Astrocyte (in vitro differentiated cells and primary cell): ENCODE measurements around the gene LRRC4C. TPM values are rescaled to one million over a fixed set of nuclear protein-coding genes. Genes with fewer than 3 reads are reported as not detected.
A peak's percentile ranks its signal among the peaks of the same experiment; 100 is the strongest.

Source experiments
- DNase-seq: peaks from one replicate; pipeline ENCODE4 v3.0.0-alpha.2; 2010; ENCODE audit warnings: low read depth
- FAIRE-seq: peaks from 2 replicates; lab custom pipeline; 2011; peaks lifted over from hg19 to GRCh38; lab: Jason Lieb, UNC
- H2AFZ ChIP-seq: 2 replicates; pipeline ENCODE4 v1.6.0; 2012; ENCODE audit warnings: low read depth, low read length, inconsistent platforms
- H3K27ac ChIP-seq: 2 replicates; pipeline ENCODE4 v1.5.1; 2011; ENCODE audit warnings: low read depth, low read length, inconsistent platforms
- H3K27me3 ChIP-seq: 2 replicates; pipeline ENCODE4 v1.6.0; 2011; ENCODE audit warnings: low read length, inconsistent platforms; ENCODE audit not compliant: insufficient read depth
- H3K36me3 ChIP-seq: 2 replicates; pipeline ENCODE4 v1.5.1; 2011; ENCODE audit warnings: low read length, inconsistent platforms; ENCODE audit not compliant: insufficient read depth
- H3K4me1 ChIP-seq: 2 replicates; pipeline ENCODE4 v1.5.1; 2011; ENCODE audit warnings: low read length, inconsistent platforms; ENCODE audit not compliant: insufficient read depth
- H3K4me2 ChIP-seq: 2 replicates; pipeline ENCODE4 v1.6.0; 2012; ENCODE audit warnings: low read length, inconsistent platforms
- H3K4me3 ChIP-seq: 2 replicates; pipeline ENCODE4 v1.5.1; 2011; ENCODE audit warnings: low read depth, mild to moderate bottlenecking, low read length, inconsistent platforms; ENCODE audit not compliant: insufficient read depth
- H3K79me2 ChIP-seq: 2 replicates; pipeline ENCODE4 v1.6.0; 2012; ENCODE audit warnings: mild to moderate bottlenecking, low read length, inconsistent platforms; ENCODE audit not compliant: insufficient read depth
- H3K9ac ChIP-seq: 2 replicates; pipeline ENCODE4 v1.6.0; 2012; ENCODE audit warnings: mild to moderate bottlenecking, low read length, inconsistent platforms
- H3K9me3 ChIP-seq: 2 replicates; pipeline ENCODE4 v1.5.1; 2012; ENCODE audit warnings: low read depth, mild to moderate bottlenecking, low read length, inconsistent platforms; ENCODE audit not compliant: insufficient read depth
- H4K20me1 ChIP-seq: 2 replicates; pipeline ENCODE4 v1.6.0; 2012; ENCODE audit warnings: low read length, inconsistent platforms; ENCODE audit not compliant: insufficient read depth
- H3K27ac Mint-ChIP-seq: one replicate; pipeline ENCODE4 v1.8.0; 2021; ENCODE audit warnings: mild to moderate bottlenecking, mixed read lengths; ENCODE audit not compliant: unreplicated experiment
- H3K27me3 Mint-ChIP-seq: one replicate; pipeline ENCODE4 v1.8.0; 2021; ENCODE audit warnings: low read depth, mixed read lengths; ENCODE audit not compliant: unreplicated experiment
- H3K36me3 Mint-ChIP-seq: one replicate; pipeline ENCODE4 v1.8.0; 2021; ENCODE audit warnings: low read depth, mixed read lengths; ENCODE audit not compliant: unreplicated experiment
- H3K4me1 Mint-ChIP-seq: one replicate; pipeline ENCODE4 v1.8.0; 2021; ENCODE audit warnings: low read depth, mixed read lengths; ENCODE audit not compliant: unreplicated experiment
- H3K4me3 Mint-ChIP-seq: one replicate; pipeline ENCODE4 v1.8.0; 2021; ENCODE audit warnings: mild to moderate bottlenecking, moderate library complexity, mixed read lengths; ENCODE audit not compliant: unreplicated experiment
- H3K9me3 Mint-ChIP-seq: one replicate; pipeline ENCODE4 v1.8.0; 2021; ENCODE audit warnings: mild to moderate bottlenecking, mixed read lengths; ENCODE audit not compliant: unreplicated experiment
- CTCF ChIP-seq: IDR thresholded peaks from 2 replicates; pipeline ENCODE4 v1.5.1; 2011; ENCODE audit warnings: low read depth, mild to moderate bottlenecking, inconsistent platforms, low read length, moderate library complexity; ENCODE audit not compliant: insufficient read depth
- EZH2 ChIP-seq: IDR thresholded peaks from 2 replicates; pipeline ENCODE4 v1.6.1; 2012; ENCODE audit warnings: mild to moderate bottlenecking, low read length, inconsistent platforms; ENCODE audit not compliant: insufficient read depth
- total RNA-seq: library from RNA; stranded (reverse); gene quantifications from 2 replicates; pipeline ENCODE4 v1.2.1, GENCODE V29; 2021

Gene LRRC4C
- total RNA-seq, 1 donor from 2014 or later = 9.0 TPM

DNA sequence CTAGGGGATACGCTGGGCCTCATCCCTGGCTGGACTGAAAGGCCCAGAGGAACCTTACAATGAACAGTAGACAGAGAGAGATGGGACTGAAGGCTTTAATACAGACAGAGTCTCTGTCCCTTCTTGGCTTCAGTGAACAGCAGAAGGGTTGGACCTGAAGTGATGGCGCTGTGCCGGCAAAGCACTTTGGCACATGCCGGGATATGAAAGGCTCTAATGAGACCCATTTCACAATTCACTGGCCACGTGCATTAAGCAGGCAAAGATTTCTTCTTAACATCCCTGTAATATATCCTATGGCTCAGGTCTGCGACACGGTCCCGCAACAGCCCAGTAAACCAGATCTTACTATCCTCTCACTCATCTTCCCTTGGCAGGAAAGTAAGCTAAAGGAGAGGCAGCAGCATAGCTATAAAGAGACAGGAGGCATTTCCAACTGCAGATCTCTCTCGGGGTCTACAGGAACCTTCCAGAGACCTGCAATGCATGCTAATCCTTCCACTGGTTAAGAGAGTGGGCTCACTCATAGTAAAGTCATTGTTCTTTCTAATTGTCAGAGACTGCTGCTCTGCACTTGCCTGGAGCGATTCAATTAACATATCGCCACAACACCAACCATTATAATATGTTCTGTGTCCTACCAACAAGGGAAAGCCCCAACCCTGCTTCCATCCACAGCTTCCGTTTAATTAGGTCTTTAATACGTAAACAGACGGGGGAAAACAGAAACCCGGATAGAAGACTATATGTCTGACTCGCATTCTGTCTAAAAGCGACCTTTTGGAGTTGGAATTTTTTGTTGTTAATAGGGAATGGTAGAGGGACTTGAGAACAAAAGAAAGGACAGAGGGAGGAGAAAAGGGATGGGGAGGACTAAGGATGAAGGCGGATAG lies 1179.0 kb downstream of the LRRC4C start:
- Histone ChIP-seq H3K27me3 (no peaks in the 10 kb centered on the region), H3K9me3 (no peaks in the 10 kb centered on the region), H3K4me3 (peak overlapping the region; percentile 23), H3K36me3 (no peaks in the 10 kb centered on the region), H4K20me1 (no peaks in the 10 kb centered on the region), H3K9ac (peak overlapping the region; percentile 59), H3K4me1 (no peaks in the 10 kb centered on the region), H3K27ac (no peak overlapping the region), H3K4me2 (peak overlapping the region; percentile 69), H3K79me2 (no peaks in the 10 kb centered on the region), H2AFZ (peak overlapping the region; percentile 42)
- peaks cover 10% of the 10 kb centered on the region for H3K4me1 Mint-ChIP-seq
- H3K36me3 Mint-ChIP-seq = no peaks in the 10 kb centered on the region
- H3K27ac Mint-ChIP-seq = peak overlapping the region; percentile 70
- no peak for FAIRE-seq
- DNase-seq = no peak
- H3K9me3 Mint-ChIP-seq = no peaks in the 10 kb centered on the region
- H3K4me3 Mint-ChIP-seq = no peak overlapping the region
- H3K27me3 Mint-ChIP-seq = no peaks in the 10 kb centered on the region
- no peak for TF ChIP-seq EZH2
- no peak for TF ChIP-seq CTCF

- H3K27ac ChIP-seq = no peak overlapping the region
- FAIRE-seq (no peak), DNase-seq (no peak)
- TF ChIP-seq CTCF (no peak), EZH2 (no peak)
- H3K4me3 ChIP-seq = no peak overlapping the region
- Mint-ChIP-seq H3K4me3 (no peak overlapping the region), H3K27me3 (no peaks in the 10 kb centered on the region), H3K9me3 (no peaks in the 10 kb centered on the region), H3K4me1 (peaks cover 29% of the 10 kb centered on the region), H3K27ac (no peak overlapping the region), H3K36me3 (no peaks in the 10 kb centered on the region)
- H3K36me3 ChIP-seq = no peaks in the 10 kb centered on the region
- H3K27me3 ChIP-seq = no peaks in the 10 kb centered on the region
- H3K9ac ChIP-seq = no peak overlapping the region
- no peaks in the 10 kb centered on the region for H3K79me2 ChIP-seq
- H4K20me1 ChIP-seq = no peaks in the 10 kb centered on the region
- no peaks in the 10 kb centered on the region for H3K9me3 ChIP-seq
- H3K4me2 ChIP-seq = no peak overlapping the region
- H3K4me1 ChIP-seq = peaks cover 17% of the 10 kb centered on the region
- H2AFZ ChIP-seq = no peak overlapping the region
Observed at GRCh38 chr11:40276960-40277359, 1182.5 kb downstream of the LRRC4C start.

GRCh38 chr11:40274017-40274416 lies 1185.4 kb downstream of the LRRC4C start:
- no peak overlapping the region for H2AFZ ChIP-seq
- H3K27ac Mint-ChIP-seq = peak overlapping the region; percentile 50
- peaks cover 17% of the 10 kb centered on the region for H3K4me1 ChIP-seq
- no peaks in the 10 kb centered on the region for H4K20me1 ChIP-seq
- FAIRE-seq (no peak), DNase-seq (peak; percentile 97)
- H3K9me3 Mint-ChIP-seq = no peaks in the 10 kb centered on the region
- H3K9me3 ChIP-seq = no peaks in the 10 kb centered on the region
- H3K27me3 Mint-ChIP-seq = no peaks in the 10 kb centered on the region
- no peaks in the 10 kb centered on the region for H3K27me3 ChIP-seq
- H3K79me2 ChIP-seq = no peaks in the 10 kb centered on the region
- no peaks in the 10 kb centered on the region for H3K36me3 Mint-ChIP-seq
- no peaks in the 10 kb centered on the region for H3K36me3 ChIP-seq
- no peak overlapping the region for H3K4me3 Mint-ChIP-seq
- TF ChIP-seq CTCF = no peak
- no peak for TF ChIP-seq EZH2
- peak overlapping the region; percentile 61 for H3K4me2 ChIP-seq
- peak overlapping the region; percentile 1 for H3K27ac ChIP-seq
- H3K9ac ChIP-seq = peak overlapping the region; percentile 7
- no peak overlapping the region for H3K4me3 ChIP-seq
- peaks cover 34% of the 10 kb centered on the region for H3K4me1 Mint-ChIP-seq
